Stomach (tissue), 9 donors: ENCODE measurements around the gene FYCO1. TPM values are rescaled to one million over a fixed set of nuclear protein-coding genes. Genes with fewer than 3 reads are reported as not detected.

ENCODE experiments used
- DNase-seq, 2 donors: peaks; one replicate each; pipeline versions ENCODE4 v3.0.0 to v3.0.0-alpha.2; 2013 to 2019
- H3K27ac ChIP-seq, 5 donors: fragments of 200-600 bp in 4 of 5; sonication (generic) in 4 of 5; one replicate each; pipeline ENCODE4 v1.5.1; 2013 to 2019; ENCODE audit warnings: mild to moderate bottlenecking in 1 of 5, moderate library complexity in 1 of 5
- H3K27me3 ChIP-seq, 3 donors: fragments of 200-600 bp; sonication (generic); one replicate each; pipeline ENCODE4 v1.5.1; 2017 to 2019; ENCODE audit warnings: mixed run types in 1 of 3
- H3K36me3 ChIP-seq, 4 donors: fragments of 200-600 bp; sonication (generic); 1 replicate in 3 of 4; 2 replicates in 1 of 4; pipeline ENCODE4 v1.5.1; 2016 to 2019
- H3K4me1 ChIP-seq, 4 donors: fragments of 200-600 bp; sonication (generic); one replicate each; pipeline ENCODE4 v1.5.1; 2016 to 2019
- H3K4me3 ChIP-seq, 4 donors: fragments of 200-600 bp; sonication (generic) in 3 of 4; one replicate each; pipeline ENCODE4 v1.5.1; 2016 to 2019; ENCODE audit warnings: mild to moderate bottlenecking in 1 of 4
- H3K9me3 ChIP-seq, 4 donors: fragments of 200-600 bp; sonication (generic); one replicate each; pipeline ENCODE4 v1.5.1; 2016 to 2019
- EP300 ChIP-seq: sonication (generic); formaldehyde crosslinking; IDR thresholded peaks from one replicate; pipeline ENCODE4 v1.6.1; 2017; ENCODE audit warnings: antibody characterized with exemption
- POLR2A ChIP-seq, 4 donors: fragments of 450-650 bp; IDR thresholded peaks; one replicate each; pipeline ENCODE4 v1.6.1; 2016; ENCODE audit warnings: antibody characterized with exemption in 4 of 4, control low read depth in 2 of 4, mild to moderate bottlenecking in 1 of 4, moderate library complexity in 1 of 4
- POLR2AphosphoS5 ChIP-seq, 3 donors: sonication (generic); formaldehyde crosslinking; IDR thresholded peaks; one replicate each; pipeline ENCODE4 v1.6.1; 2016; ENCODE audit warnings: antibody characterized with exemption in 3 of 3
- WGBS, 5 donors: extraction: QIAGEN DNeasy Blood & Tissue Kit in 3 of 5; methylation state at CpG; one replicate each; pipeline versions ENCODE4 v1.1.5 to v1.1.7; 2013 to 2018; 5-methylcytosine and 5-hydroxymethylcytosine counted together
- intact Hi-C: fragments of 100-400 bp; cut with DNase I; formaldehyde crosslinking; loops from one replicate; pipeline ENCODE4 v1.15.1; 2023; ENCODE audit warnings: low total_unique reads
- polyA plus RNA-seq, 3 donors: library from polyadenylated mRNA; stranded (reverse); fragments of 200-250 nt; gene quantifications; one replicate each; pipeline ENCODE4 v1.2.3, GENCODE V29; 2013
- total RNA-seq, 5 donors: library from RNA; depleted of rRNA; stranded (reverse); fragments of >200 nt; gene quantifications; one replicate each; pipeline versions ENCODE4 v1.1.0 to v1.2.3, GENCODE V29; 2014 to 2016
- TF ChIP-seq, protein P1 (sequence below), 7 experiments: fragments of 450-650 bp in 4 of 7; fragments of 200-600 bp in 3 of 7; sonication (generic) in 3 of 7; IDR thresholded peaks; one replicate each; pipeline ENCODE4 v1.5.1; 2016 to 2019; ENCODE audit warnings: antibody characterized with exemption in 7 of 7, control low read depth in 2 of 7, mild to moderate bottlenecking in 1 of 7
- donor health status: healthy with polysubstance abuse.
- donor health status: Bipolar disorder and iron deficiency.
- donor health status: healthy.

The FYCO1 gene
- total and polyA plus RNA-seq, 8 donors: 10.7 to 97.4 (median 25.3) TPM

DNA sequence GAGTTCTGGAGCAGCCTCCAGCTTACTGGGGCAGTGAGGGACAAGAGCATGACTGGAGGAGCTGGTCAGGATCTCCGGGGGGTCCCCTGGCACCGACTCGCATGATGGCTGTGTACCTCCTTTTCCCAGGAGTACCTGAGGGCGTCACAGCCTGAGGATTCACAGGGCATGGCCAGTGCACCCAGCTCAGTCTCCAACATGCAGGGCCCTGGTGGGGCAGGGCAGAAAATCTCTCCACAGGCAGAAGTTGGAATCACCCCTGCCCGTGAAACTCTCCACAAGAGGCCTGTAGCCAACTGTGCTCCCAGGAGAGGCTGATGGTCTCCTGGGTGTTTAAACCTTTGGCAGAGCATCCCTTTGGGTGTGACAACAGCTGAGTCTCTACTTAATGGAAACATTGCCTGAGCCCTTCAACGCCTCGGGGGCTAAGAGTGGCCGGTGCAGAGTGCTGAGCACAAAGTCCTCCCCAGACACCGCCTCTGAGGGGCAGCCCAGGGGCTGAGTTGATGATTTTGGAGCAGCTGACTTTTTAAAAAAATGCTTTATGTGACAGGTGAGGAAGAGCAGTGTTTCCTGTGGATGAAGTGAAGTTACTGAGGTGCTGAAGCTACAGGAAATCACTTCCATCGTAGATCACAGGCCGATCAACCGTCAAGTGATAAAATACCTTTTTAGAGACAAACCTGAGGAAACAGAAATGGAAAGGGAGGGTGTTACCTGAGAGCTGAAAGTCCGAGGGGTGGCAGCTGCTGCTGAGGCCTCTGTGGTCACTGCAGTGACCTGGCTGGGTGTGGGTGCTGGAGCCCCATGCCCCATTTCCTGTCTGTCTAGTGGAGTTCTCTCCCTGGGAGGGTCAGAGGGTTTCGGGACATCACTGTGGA lies 74.2 kb downstream of the FYCO1 start:
- no peak for DNase-seq
- TF ChIP-seq POLR2A (IDR thresholded peaks at IDR 0.05) (no peak), POLR2AphosphoS5 (IDR thresholded peaks at IDR 0.05) (no peak), EP300 (no peak)
- TF ChIP-seq, protein P1, sequence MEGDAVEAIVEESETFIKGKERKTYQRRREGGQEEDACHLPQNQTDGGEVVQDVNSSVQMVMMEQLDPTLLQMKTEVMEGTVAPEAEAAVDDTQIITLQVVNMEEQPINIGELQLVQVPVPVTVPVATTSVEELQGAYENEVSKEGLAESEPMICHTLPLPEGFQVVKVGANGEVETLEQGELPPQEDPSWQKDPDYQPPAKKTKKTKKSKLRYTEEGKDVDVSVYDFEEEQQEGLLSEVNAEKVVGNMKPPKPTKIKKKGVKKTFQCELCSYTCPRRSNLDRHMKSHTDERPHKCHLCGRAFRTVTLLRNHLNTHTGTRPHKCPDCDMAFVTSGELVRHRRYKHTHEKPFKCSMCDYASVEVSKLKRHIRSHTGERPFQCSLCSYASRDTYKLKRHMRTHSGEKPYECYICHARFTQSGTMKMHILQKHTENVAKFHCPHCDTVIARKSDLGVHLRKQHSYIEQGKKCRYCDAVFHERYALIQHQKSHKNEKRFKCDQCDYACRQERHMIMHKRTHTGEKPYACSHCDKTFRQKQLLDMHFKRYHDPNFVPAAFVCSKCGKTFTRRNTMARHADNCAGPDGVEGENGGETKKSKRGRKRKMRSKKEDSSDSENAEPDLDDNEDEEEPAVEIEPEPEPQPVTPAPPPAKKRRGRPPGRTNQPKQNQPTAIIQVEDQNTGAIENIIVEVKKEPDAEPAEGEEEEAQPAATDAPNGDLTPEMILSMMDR (IDR thresholded peaks at IDR 0.05): no peak
- no peak overlapping the region for H3K27ac ChIP-seq
- H3K36me3 ChIP-seq: peaks cover 50 to 93% (median 81%) of the 10 kb centered on the region in 4 donors
- H3K4me3 ChIP-seq: no peak overlapping the region
- H3K27me3 ChIP-seq: no peaks in the 10 kb centered on the region
- 87 to 94% (median 92%) methylated on average over 13 to 14 of the region's 14 CpGs for WGBS, 5 donors
- intact Hi-C loops: loop anchor here (10.0 kb wide), 1 partner anchor 157 kb away; no protein-coding TSS in a partner anchor
- peaks cover 0 to 4% (median 0%) of the 10 kb centered on the region in 4 donors for H3K4me1 ChIP-seq
- no peaks in the 10 kb centered on the region for H3K9me3 ChIP-seq

DNA sequence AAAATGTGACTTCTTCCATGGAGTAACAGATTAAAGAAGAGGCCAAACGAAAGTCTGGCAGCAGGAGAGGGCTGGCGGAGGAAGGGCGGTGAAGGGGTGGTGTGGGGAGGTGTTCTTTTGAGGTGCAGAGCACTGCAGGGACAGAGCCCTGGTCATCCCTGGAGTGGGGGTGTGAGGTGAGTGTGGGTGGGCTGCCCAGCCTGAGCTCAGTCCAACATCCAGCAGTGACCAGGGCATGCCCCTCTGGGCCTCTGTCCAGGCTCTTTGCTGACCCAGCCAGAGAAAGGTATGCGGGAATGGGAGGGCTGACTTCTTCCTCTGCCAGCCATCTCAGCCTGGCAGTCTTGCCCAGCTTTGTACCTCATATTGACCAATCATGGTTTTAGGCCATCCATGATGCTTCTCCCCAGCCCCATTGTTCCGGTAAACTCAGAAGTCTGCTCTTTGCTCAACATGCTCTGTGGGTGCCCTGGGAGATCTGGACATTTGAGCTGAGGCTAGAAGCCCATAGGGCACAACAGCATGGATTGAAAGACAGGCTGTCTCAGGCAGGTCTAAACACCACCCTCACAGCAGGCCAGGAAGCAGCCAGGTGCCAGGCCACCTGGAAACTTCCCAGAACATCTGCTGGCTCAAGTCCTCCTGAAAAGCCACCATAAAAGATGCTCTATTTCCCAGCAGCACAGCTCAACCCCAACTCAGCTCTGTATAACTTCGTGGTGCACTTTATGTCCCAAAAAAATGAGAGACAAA lies 78.3 kb downstream of the FYCO1 start:
- no peak for DNase-seq
- no peak for TF ChIP-seq POLR2AphosphoS5 (IDR thresholded peaks at IDR 0.05)
- no peak for TF ChIP-seq POLR2A (IDR thresholded peaks at IDR 0.05)
- TF ChIP-seq EP300: no peak
- TF ChIP-seq, protein P1 (IDR thresholded peaks at IDR 0.05): no peak
- no peak overlapping the region for H3K4me3 ChIP-seq
- H3K27ac ChIP-seq: no peak overlapping the region
- WGBS, 5 donors: 81 to 87% (median 85%) methylated on average over 6 of the region's 6 CpGs
- intact Hi-C loops: no loop called here
- H3K27me3 ChIP-seq: no peaks in the 10 kb centered on the region
- H3K9me3 ChIP-seq: no peaks in the 10 kb centered on the region
- H3K4me1 ChIP-seq: peaks cover 0 to 22% (median 3%) of the 10 kb centered on the region in 4 donors
- peaks cover 32 to 52% (median 42%) of the 10 kb centered on the region in 4 donors for H3K36me3 ChIP-seq

DNA sequence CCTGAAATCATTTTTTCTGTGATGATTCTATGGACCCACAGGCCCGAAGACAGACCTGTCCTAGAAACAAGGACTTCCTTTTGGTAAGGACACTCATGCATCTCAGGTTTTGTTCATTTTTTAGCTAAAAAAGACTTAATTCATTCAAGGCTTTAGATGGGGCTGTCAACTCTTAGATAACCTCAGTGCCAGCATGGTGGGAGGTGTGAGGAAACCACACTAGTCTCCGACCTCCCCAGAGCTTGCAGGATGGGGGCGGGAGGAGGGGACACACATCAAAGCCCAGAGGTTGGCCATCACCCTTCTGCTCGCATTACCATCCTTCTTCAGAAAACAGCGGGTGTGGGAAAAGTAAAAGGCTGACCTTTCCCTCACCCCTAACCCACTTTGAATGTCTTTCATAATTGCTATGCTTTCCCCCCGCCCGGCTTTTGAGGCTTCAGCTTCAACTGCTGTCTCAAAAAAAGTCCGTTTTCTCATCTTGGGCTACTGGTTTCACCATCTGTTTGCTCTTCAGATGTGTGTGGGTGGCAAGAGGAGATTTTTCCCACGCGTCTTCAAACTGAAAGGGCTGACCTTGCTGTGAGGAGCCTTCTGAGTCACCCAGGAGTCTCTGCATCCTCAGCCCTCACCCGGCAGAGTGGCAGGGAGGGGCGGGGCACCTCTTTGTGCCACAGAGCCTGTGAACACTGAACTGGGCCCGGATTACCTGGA lies 79.9 kb downstream of the FYCO1 start:
- Histone ChIP-seq H3K27ac (no peak overlapping the region), H3K27me3 (no peaks in the 10 kb centered on the region), H3K4me3 (no peak overlapping the region), H3K9me3 (no peaks in the 10 kb centered on the region), H3K4me1 (peaks cover 0 to 22% (median 3%) of the 10 kb centered on the region in 4 donors), H3K36me3 (peaks cover 15 to 36% (median 26%) of the 10 kb centered on the region in 4 donors)
- 37 to 59% (median 42%) methylated on average over 11 to 13 of the region's 13 CpGs for WGBS, 5 donors
- peak; percentile 37 to 53 for DNase-seq
- TF ChIP-seq EP300 (no peak), POLR2A (IDR thresholded peaks at IDR 0.05) (no peak), POLR2AphosphoS5 (IDR thresholded peaks at IDR 0.05) (no peak)
- intact Hi-C loops: no loop called here

DNA sequence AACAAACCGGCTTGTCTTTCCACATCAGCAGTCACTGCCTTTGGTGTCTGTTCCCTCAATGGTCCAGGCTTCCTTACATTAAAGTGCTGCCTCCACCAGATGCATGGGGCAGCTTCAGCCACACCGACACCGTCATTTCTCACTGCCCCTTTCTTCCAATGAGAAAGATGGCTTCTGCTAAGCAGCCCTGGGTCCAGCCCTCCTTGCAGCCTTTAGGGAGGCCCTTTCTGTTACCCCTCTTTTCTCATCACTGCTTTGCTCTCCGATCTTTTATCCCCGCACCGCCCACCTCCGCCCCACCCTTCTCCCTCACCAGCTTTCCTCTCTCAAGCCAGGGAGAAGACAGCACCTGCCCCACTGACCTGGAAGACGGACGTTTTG lies 80.6 kb downstream of the FYCO1 start:
- H3K4me3 ChIP-seq: no peak overlapping the region
- intact Hi-C loops: no loop called here
- TF ChIP-seq POLR2AphosphoS5 (IDR thresholded peaks at IDR 0.05): no peak
- TF ChIP-seq, protein P1 (IDR thresholded peaks at IDR 0.05): no peak
- no peak for TF ChIP-seq EP300
- no peak for TF ChIP-seq POLR2A (IDR thresholded peaks at IDR 0.05)

More for the DNA sequence above, 80.6 kb downstream of the FYCO1 start:
- peaks cover 11 to 30% (median 19%) of the 10 kb centered on the region in 4 donors for H3K36me3 ChIP-seq
- DNase-seq: no peak
- no peak overlapping the region for H3K27ac ChIP-seq
- 82 to 87% (median 83%) methylated on average over 9 of the region's 9 CpGs for WGBS, 5 donors
- H3K27me3 ChIP-seq: no peaks in the 10 kb centered on the region
- H3K4me1 ChIP-seq: peaks cover 0 to 22% (median 3%) of the 10 kb centered on the region in 4 donors
- no peaks in the 10 kb centered on the region for H3K9me3 ChIP-seq
